PFSK-1 (cell line): ENCODE data around the gene CCRL2.

Experiments used
- POLR2AphosphoS5 ChIP-seq: IDR thresholded peaks from 2 replicates; pipeline ENCODE4 v1.6.1; 2012; ENCODE audit warnings: low read depth, mild to moderate bottlenecking, control low read depth, low read length, moderate library complexity
- REST ChIP-seq, 2 experiments: IDR thresholded peaks; 2 replicates each; pipeline versions ENCODE4 v1.6.1 to v1.8.0; 2011 to 2012; ENCODE audit warnings: low read depth in 2 of 2, low read length in 2 of 2, control low read depth in 1 of 2, inconsistent platforms in 1 of 2, mild to moderate bottlenecking in 1 of 2, moderate library complexity in 1 of 2; ENCODE audit not compliant: insufficient read depth in 1 of 2
- TAF1 ChIP-seq: IDR thresholded peaks from 2 replicates; pipeline ENCODE4 v1.6.1; 2012; ENCODE audit warnings: low read length, control low read depth, borderline replicate concordance; ENCODE audit not compliant: insufficient read depth

GRCh38 chr3:46383211-46383950, 23.7 kb upstream of the CCRL2 start:
- no peak for TF ChIP-seq TAF1
- no peak for TF ChIP-seq POLR2AphosphoS5
- no peak for TF ChIP-seq REST (IDR thresholded peaks at IDR 0.05; ENCODE audit: insufficient read depth in 1 of 2, low read depth in 2 of 2, low read length in 2 of 2)
